ENCODE data around the gene GPR146. TPM values are rescaled to one million over a fixed set of nuclear protein-coding genes. Genes with fewer than 3 reads are reported as not detected.

The GPR146 gene
- total and polyA plus RNA-seq, 2 of the 13 experiments (the other 11 are each of a cell fraction or from before 2014, with no cell fraction given), result 2.0 to 15.9 TPM

DNA sequence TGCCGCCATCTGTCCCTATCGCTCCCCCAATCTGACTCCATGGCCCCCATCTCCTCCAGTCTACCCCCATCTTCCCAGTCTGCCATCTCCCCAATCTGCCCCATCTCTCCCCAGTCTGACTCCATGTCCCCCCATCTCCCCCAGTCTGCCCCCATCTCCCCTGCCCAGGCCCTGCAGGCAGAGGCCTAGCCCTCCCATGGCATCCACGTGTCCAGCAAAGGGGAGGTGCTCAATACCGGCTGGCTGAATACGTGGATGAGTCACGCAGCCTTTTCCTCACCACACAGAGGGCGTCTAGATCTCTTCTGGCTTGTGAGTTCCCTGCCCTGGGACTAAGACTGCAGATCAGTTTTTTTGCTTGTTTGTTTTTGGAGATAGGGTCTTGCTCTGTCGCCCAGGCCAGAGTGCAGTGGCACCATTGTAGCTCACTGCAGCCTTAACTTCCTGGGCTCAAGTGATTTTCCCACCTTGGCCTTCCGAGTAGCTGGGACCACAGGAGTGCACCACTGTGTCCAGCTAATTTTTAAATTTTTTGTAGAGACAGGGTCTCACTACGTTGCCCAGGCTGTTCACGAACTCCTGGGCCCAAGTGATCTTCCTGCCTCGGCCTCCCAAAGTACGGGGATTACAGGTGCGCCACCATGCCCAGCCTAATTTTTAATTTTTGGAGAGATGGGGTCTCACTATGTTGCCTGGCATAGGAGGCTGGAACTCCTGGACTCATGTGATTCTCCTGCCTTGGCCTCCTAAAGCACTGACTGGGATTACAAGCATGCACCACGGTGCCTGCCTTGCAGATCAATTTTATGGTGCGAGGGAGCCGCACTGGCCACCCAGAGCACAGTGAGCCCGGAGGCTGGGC, 15.3 kb upstream of the GPR146 start (continued):
- TF ChIP-seq, protein P1, sequence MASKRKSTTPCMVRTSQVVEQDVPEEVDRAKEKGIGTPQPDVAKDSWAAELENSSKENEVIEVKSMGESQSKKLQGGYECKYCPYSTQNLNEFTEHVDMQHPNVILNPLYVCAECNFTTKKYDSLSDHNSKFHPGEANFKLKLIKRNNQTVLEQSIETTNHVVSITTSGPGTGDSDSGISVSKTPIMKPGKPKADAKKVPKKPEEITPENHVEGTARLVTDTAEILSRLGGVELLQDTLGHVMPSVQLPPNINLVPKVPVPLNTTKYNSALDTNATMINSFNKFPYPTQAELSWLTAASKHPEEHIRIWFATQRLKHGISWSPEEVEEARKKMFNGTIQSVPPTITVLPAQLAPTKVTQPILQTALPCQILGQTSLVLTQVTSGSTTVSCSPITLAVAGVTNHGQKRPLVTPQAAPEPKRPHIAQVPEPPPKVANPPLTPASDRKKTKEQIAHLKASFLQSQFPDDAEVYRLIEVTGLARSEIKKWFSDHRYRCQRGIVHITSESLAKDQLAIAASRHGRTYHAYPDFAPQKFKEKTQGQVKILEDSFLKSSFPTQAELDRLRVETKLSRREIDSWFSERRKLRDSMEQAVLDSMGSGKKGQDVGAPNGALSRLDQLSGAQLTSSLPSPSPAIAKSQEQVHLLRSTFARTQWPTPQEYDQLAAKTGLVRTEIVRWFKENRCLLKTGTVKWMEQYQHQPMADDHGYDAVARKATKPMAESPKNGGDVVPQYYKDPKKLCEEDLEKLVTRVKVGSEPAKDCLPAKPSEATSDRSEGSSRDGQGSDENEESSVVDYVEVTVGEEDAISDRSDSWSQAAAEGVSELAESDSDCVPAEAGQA (IDR thresholded peaks at IDR 0.05; ENCODE audit: low read depth), result peak; percentile 28; the same call in 1 of the 2 replicates
- TF ChIP-seq, protein P1 (CRISPR knock-in tag; IDR thresholded peaks at IDR 0.05; ENCODE audit: borderline replicate concordance), result no peak
- TF ChIP-seq, protein P2, sequence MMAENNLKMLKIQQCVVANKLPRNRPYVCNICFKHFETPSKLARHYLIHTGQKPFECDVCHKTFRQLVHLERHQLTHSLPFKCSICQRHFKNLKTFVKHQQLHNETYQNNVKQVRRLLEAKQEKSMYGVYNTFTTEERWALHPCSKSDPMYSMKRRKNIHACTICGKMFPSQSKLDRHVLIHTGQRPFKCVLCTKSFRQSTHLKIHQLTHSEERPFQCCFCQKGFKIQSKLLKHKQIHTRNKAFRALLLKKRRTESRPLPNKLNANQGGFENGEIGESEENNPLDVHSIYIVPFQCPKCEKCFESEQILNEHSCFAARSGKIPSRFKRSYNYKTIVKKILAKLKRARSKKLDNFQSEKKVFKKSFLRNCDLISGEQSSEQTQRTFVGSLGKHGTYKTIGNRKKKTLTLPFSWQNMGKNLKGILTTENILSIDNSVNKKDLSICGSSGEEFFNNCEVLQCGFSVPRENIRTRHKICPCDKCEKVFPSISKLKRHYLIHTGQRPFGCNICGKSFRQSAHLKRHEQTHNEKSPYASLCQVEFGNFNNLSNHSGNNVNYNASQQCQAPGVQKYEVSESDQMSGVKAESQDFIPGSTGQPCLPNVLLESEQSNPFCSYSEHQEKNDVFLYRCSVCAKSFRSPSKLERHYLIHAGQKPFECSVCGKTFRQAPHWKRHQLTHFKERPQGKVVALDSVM (CRISPR knock-in tag; IDR thresholded peaks at IDR 0.05), result peak; percentile 57; the same call in 1 of the 2 replicates
- TF ChIP-seq, protein P3, sequence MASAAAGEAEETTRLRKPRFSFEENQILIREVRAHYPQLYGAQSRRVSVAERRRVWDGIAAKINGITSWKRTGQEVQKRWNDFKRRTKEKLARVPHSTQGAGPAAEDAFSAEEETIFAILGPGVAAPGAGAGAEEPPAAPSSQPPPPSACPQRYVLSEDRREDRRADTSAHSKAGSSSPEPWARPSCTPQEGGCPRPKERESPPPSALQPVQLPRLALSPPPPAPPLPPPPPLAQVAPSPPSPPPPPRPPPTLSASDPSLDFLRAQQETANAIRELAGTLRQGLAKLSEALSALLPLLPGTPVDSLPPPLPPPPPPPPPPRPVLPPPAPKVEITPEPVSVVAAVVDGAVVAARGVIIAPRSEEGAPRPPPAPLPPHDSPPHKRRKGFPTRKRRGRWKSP (CRISPR knock-in tag; IDR thresholded peaks at IDR 0.05), result 0 out of 2 replicates have a peak, but pooled peaks have one; percentile 15
- TF ChIP-seq, protein P4, sequence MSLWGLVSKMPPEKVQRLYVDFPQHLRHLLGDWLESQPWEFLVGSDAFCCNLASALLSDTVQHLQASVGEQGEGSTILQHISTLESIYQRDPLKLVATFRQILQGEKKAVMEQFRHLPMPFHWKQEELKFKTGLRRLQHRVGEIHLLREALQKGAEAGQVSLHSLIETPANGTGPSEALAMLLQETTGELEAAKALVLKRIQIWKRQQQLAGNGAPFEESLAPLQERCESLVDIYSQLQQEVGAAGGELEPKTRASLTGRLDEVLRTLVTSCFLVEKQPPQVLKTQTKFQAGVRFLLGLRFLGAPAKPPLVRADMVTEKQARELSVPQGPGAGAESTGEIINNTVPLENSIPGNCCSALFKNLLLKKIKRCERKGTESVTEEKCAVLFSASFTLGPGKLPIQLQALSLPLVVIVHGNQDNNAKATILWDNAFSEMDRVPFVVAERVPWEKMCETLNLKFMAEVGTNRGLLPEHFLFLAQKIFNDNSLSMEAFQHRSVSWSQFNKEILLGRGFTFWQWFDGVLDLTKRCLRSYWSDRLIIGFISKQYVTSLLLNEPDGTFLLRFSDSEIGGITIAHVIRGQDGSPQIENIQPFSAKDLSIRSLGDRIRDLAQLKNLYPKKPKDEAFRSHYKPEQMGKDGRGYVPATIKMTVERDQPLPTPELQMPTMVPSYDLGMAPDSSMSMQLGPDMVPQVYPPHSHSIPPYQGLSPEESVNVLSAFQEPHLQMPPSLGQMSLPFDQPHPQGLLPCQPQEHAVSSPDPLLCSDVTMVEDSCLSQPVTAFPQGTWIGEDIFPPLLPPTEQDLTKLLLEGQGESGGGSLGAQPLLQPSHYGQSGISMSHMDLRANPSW (CRISPR knock-in tag; IDR thresholded peaks at IDR 0.05; ENCODE audit: borderline replicate concordance), result no peak
- TF ChIP-seq ZFP36L2 (CRISPR knock-in tag; IDR thresholded peaks at IDR 0.05) (0 out of 2 replicates have a peak, but pooled peaks have one; percentile 46), ZNF615 (CRISPR knock-in tag; IDR thresholded peaks at IDR 0.05; ENCODE audit: borderline replicate concordance) (no peak), CCAR2 (optimal IDR thresholded peaks at IDR 0.05; ENCODE audit: low read depth, low read length) (no peak), KDM2A (CRISPR knock-in tag; IDR thresholded peaks at IDR 0.05; ENCODE audit: borderline replicate concordance, low read depth) (no peak; the same call in 1 of the 2 replicates)
- TF ChIP-seq, protein P5, sequence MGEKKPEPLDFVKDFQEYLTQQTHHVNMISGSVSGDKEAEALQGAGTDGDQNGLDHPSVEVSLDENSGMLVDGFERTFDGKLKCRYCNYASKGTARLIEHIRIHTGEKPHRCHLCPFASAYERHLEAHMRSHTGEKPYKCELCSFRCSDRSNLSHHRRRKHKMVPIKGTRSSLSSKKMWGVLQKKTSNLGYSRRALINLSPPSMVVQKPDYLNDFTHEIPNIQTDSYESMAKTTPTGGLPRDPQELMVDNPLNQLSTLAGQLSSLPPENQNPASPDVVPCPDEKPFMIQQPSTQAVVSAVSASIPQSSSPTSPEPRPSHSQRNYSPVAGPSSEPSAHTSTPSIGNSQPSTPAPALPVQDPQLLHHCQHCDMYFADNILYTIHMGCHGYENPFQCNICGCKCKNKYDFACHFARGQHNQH (CRISPR knock-in tag; IDR thresholded peaks at IDR 0.05), result peak; percentile 38; the same call in 1 of the 2 replicates
- TF ChIP-seq, protein P6, sequence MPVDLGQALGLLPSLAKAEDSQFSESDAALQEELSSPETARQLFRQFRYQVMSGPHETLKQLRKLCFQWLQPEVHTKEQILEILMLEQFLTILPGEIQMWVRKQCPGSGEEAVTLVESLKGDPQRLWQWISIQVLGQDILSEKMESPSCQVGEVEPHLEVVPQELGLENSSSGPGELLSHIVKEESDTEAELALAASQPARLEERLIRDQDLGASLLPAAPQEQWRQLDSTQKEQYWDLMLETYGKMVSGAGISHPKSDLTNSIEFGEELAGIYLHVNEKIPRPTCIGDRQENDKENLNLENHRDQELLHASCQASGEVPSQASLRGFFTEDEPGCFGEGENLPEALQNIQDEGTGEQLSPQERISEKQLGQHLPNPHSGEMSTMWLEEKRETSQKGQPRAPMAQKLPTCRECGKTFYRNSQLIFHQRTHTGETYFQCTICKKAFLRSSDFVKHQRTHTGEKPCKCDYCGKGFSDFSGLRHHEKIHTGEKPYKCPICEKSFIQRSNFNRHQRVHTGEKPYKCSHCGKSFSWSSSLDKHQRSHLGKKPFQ (CRISPR knock-in tag; IDR thresholded peaks at IDR 0.05; ENCODE audit: insufficient replicate concordance), result no peak

Measured in HepG2 (cell line).